ENCODE measurements around the gene ABLIM1. TPM values are rescaled to one million over a fixed set of nuclear protein-coding genes. Genes with fewer than 3 reads are reported as not detected.

ABLIM1 gene
- polyA plus RNA-seq, 1 donor from 2014 or later, result 10.1 TPM

GRCh38 chr10:114526504-114527238 is 131.4 kb downstream of the ABLIM1 start:
- Histone ChIP-seq H2AFZ (ENCODE audit: low read depth, low read length) (no peak overlapping the region), H3K4me2 (ENCODE audit: low read length) (peak overlapping the region; percentile 35), H3K27me3 (ENCODE audit: insufficient read depth, low read depth, low read length) (peaks cover 26% of the 10 kb centered on the region)

GRCh38 chr10:114526126-114526503 is 132.0 kb downstream of the ABLIM1 start:
- H3K9me3 ChIP-seq (ENCODE audit: low read length), result no peaks in the 10 kb centered on the region
- H3K36me3 ChIP-seq (ENCODE audit: insufficient read depth, low read length), result no peaks in the 10 kb centered on the region
- peak overlapping the region; percentile 35 for H3K4me2 ChIP-seq (ENCODE audit: low read length)
- H3K79me2 ChIP-seq (replicated peaks; ENCODE audit: insufficient read depth, low read length), result no peaks in the 10 kb centered on the region
- H3K27me3 ChIP-seq (ENCODE audit: insufficient read depth, low read depth, low read length), result peaks cover 26% of the 10 kb centered on the region
- no peaks in the 10 kb centered on the region for H4K20me1 ChIP-seq (ENCODE audit: insufficient read depth)
- no peak overlapping the region for H3K27ac ChIP-seq (ENCODE audit: low read length)
- no peaks in the 10 kb centered on the region for H3K9me2 ChIP-seq (ENCODE audit: insufficient read depth, low read length)
- H3F3A ChIP-seq (ENCODE audit: insufficient read depth, low read length, poor library complexity, severe bottlenecking), result no peaks in the 10 kb centered on the region
- peak overlapping the region; percentile 45 for H3K9ac ChIP-seq (ENCODE audit: low read length)
- H3K4me3 ChIP-seq (ENCODE audit: low read length), result peak overlapping the region; percentile 65
- H2AFZ ChIP-seq (ENCODE audit: low read depth, low read length), result no peak overlapping the region
- no peak for TF ChIP-seq POLR2AphosphoS5 (IDR thresholded peaks at IDR 0.05)
- TF ChIP-seq REST (IDR thresholded peaks at IDR 0.05; ENCODE audit: borderline replicate concordance), result no peak
- no peak for TF ChIP-seq RAD21 (conservative IDR thresholded peaks at IDR 0.05)
- TF ChIP-seq EZH2 (IDR thresholded peaks at IDR 0.05; ENCODE audit: borderline replicate concordance, insufficient read depth, low read length, poor library complexity, severe bottlenecking), result no peak
- no peak for TF ChIP-seq MXI1 (conservative IDR thresholded peaks at IDR 0.05; ENCODE audit: poor library complexity, severe bottlenecking)
- no peak for TF ChIP-seq TAF1 (IDR thresholded peaks at IDR 0.05; ENCODE audit: low read depth)
- no peak for TF ChIP-seq SMC3 (conservative IDR thresholded peaks at IDR 0.05; ENCODE audit: poor library complexity)

More at GRCh38 chr10:114526504-114527238, 131.4 kb downstream of the ABLIM1 start:
- no peaks in the 10 kb centered on the region for H4K20me1 ChIP-seq (ENCODE audit: insufficient read depth)
- peak overlapping the region; percentile 45 for H3K9ac ChIP-seq (ENCODE audit: low read length)
- no peaks in the 10 kb centered on the region for H3F3A ChIP-seq (ENCODE audit: insufficient read depth, low read length, poor library complexity, severe bottlenecking)
- H3K9me2 ChIP-seq (ENCODE audit: insufficient read depth, low read length), result no peaks in the 10 kb centered on the region
- no peaks in the 10 kb centered on the region for H3K9me3 ChIP-seq (ENCODE audit: low read length)
- H3K79me2 ChIP-seq (replicated peaks; ENCODE audit: insufficient read depth, low read length), result no peaks in the 10 kb centered on the region
- no peaks in the 10 kb centered on the region for H3K36me3 ChIP-seq (ENCODE audit: insufficient read depth, low read length)
- TF ChIP-seq POLR2AphosphoS5 (IDR thresholded peaks at IDR 0.05) (peak; percentile 62), EP300 (conservative IDR thresholded peaks at IDR 0.05; ENCODE audit: poor library complexity, severe bottlenecking) (peak; percentile 39), REST (IDR thresholded peaks at IDR 0.05; ENCODE audit: borderline replicate concordance) (no peak), TAF1 (IDR thresholded peaks at IDR 0.05; ENCODE audit: low read depth) (no peak), MXI1 (conservative IDR thresholded peaks at IDR 0.05; ENCODE audit: poor library complexity, severe bottlenecking) (peak; percentile 79), SMC3 (conservative IDR thresholded peaks at IDR 0.05; ENCODE audit: poor library complexity) (peak; percentile 41), CTCF (IDR thresholded peaks at IDR 0.05; ENCODE audit: poor library complexity, severe bottlenecking) (no peak), RAD21 (conservative IDR thresholded peaks at IDR 0.05) (peak; percentile 26)
- peak overlapping the region; percentile 35 for H3K27ac ChIP-seq (ENCODE audit: low read length)
- H3K4me3 ChIP-seq (ENCODE audit: low read length), result peak overlapping the region; percentile 65
